Muscle of leg (tissue), 16 donors: ENCODE results near the gene PCNX4. TPM values are rescaled to one million over a fixed set of nuclear protein-coding genes. Genes with fewer than 3 reads are reported as not detected.
"Not testable (repeated sequence)": the region's sequence is repeated elsewhere in the genome, so short reads cannot be mapped to it uniquely, and the experiment has no call there.

ENCODE experiments used
- DNase-seq: peaks from one replicate; pipeline ENCODE4 v3.0.0; 2013
- H3K27ac ChIP-seq: one replicate; pipeline ENCODE4 v1.5.1; 2013; ENCODE audit warnings: mild to moderate bottlenecking, low read length, control low read depth
- H3K27me3 ChIP-seq: one replicate; pipeline ENCODE4 v1.6.1; 2013; ENCODE audit warnings: low read length; ENCODE audit not compliant: control insufficient read depth, insufficient read depth
- H3K36me3 ChIP-seq: one replicate; pipeline ENCODE4 v1.6.1; 2013; ENCODE audit warnings: low read length; ENCODE audit not compliant: control insufficient read depth, insufficient read depth
- H3K4me1 ChIP-seq: one replicate; pipeline ENCODE4 v1.6.1; 2013; ENCODE audit warnings: low read length; ENCODE audit not compliant: control insufficient read depth, insufficient read depth
- H3K4me3 ChIP-seq: one replicate; pipeline ENCODE4 v1.5.1; 2013; ENCODE audit warnings: low read length, control low read depth
- H3K9me3 ChIP-seq: replicated peaks from 2 replicates; pipeline ENCODE4 v1.6.1; 2013; ENCODE audit warnings: low read depth, low read length; ENCODE audit not compliant: control insufficient read depth
- WGBS: methylation state at CpG from one replicate; pipeline ENCODE4 v1.1.5; 2013; ENCODE audit warnings: missing lambda C conversion rate; ENCODE audit not compliant: insufficient coverage; 5-methylcytosine and 5-hydroxymethylcytosine counted together
- long read RNA-seq, 11 donors: transcript quantifications; one replicate each; lab custom pipeline, GENCODE V29; 2026
- polyA plus RNA-seq, 8 donors: library from polyadenylated mRNA; unstranded; fragments of 120-200 nt; gene quantifications; one replicate each; pipeline versions ENCODE4 v1.2.1 to v1.2.3, GENCODE V29; 2013; ENCODE audit warnings: inconsistent platforms in 1 of 8, low replicate concordance in 1 of 8; ENCODE audit not compliant: insufficient read length in 8 of 8, insufficient read depth in 1 of 8
- total RNA-seq: library from RNA; stranded (reverse); fragments of 120-200 nt; gene quantifications from one replicate; pipeline ENCODE4 v1.2.4, GENCODE V29; 2013

PCNX4 gene
- total RNA-seq (67.3 TPM), polyA plus RNA-seq (10 to 100 TPM; 44.5 to 64.4 (median 48.0) TPM)
- long read RNA-seq, donor 1, result 0 reads
- long read RNA-seq, donor 2, result 0 reads
- long read RNA-seq, donor 3, full-length matches to known transcripts, result 2 of 2 reads
- long read RNA-seq, donor 3, partial matches to known transcripts, result 0 of 2 reads
- long read RNA-seq, donor 3, other reads (novel, unspliced or antisense), result 0 of 2 reads
- long read RNA-seq, donor 4, full-length matches to known transcripts, result 2 of 2 reads
- long read RNA-seq, donor 4, partial matches to known transcripts, result 0 of 2 reads
- long read RNA-seq, donor 4, other reads (novel, unspliced or antisense), result 0 of 2 reads
- long read RNA-seq, donor 5, full-length matches to known transcripts, result 10 of 17 reads
- long read RNA-seq, donor 5, partial matches to known transcripts, result 7 of 17 reads
- long read RNA-seq, donor 5, other reads (novel, unspliced or antisense), result 0 of 17 reads
- long read RNA-seq, donor 6, full-length matches to known transcripts, result 5 of 10 reads
- long read RNA-seq, donor 6, partial matches to known transcripts, result 5 of 10 reads
- long read RNA-seq, donor 6, other reads (novel, unspliced or antisense), result 0 of 10 reads
- long read RNA-seq, donor 7, full-length matches to known transcripts, result 4 of 4 reads
- long read RNA-seq, donor 7, partial matches to known transcripts, result 0 of 4 reads
- long read RNA-seq, donor 7, other reads (novel, unspliced or antisense), result 0 of 4 reads
- long read RNA-seq, donor 8, partial matches to known transcripts, result 42 of 111 reads
- long read RNA-seq, donor 8, other reads (novel, unspliced or antisense), result 69 of 111 reads
- long read RNA-seq, donor 9, full-length matches to known transcripts, result 7 of 7 reads
- long read RNA-seq, donor 9, partial matches to known transcripts, result 0 of 7 reads
- long read RNA-seq, donor 9, other reads (novel, unspliced or antisense), result 0 of 7 reads
- long read RNA-seq, donor 10, full-length matches to known transcripts, result 6 of 15 reads
- long read RNA-seq, donor 10, partial matches to known transcripts, result 9 of 15 reads
- long read RNA-seq, donor 10, other reads (novel, unspliced or antisense), result 0 of 15 reads
- long read RNA-seq, donor 11, full-length matches to known transcripts, result 5 of 13 reads
- long read RNA-seq, donor 11, partial matches to known transcripts, result 8 of 13 reads
- long read RNA-seq, donor 11, other reads (novel, unspliced or antisense), result 0 of 13 reads

DNA sequence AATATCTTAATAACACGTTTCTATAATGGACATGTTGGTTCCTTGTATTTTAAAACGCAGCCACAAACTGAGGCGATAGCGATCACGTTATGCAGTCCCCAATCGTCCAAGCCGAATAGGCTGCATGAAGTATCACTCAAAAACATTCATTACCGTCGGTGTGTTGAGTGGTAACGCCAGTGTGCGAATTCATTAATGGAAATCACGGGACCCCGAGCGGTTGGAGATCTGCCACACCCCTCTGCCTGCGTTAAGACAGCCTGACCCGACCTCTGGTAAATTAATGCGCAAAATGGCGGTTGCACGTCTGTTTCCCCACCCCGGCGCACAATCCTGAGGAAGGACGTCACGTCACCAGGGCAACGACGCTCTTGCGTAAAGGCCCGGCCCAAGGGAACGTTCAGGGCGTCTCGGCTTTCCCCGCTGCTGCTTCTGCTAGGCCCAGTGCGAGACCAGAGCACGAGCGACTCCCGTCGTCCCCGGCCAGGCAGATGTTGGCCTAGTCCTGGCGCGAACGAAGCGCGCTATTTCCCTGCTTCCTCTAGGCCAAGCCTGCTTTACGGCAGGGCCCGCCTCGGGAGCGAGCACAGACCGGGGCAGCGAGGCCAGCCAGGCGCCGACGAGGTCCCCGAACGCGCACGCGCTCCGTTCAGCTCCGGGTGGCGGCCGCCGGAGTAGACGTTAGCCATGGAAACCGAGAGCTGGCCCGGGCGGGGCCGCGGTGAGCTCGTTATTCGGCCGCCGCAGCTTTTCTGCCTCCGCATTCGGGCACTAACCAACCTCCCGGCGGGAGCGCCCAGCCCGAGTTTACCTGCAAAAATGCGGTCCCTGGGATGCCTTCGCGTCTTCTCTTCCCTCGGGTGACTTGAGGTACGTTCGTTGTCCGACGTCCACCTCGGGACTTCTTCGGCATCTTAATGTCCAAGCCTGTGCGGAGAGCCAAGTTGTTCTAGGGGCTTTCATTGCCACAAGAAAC lies at the start of gene PCNX4:
Gene PCNX4, plus strand, starts transcription at position 374 of the 976 bp plus-strand sequence. CDS start 15,716 bp downstream, outside the sequence.
- Histone ChIP-seq H3K36me3 (no peaks in the 10 kb centered on the region), H3K27ac (peak within 1 kb of the TSS; percentile 99), H3K4me1 (peaks cover 12% of the 10 kb centered on the region), H3K27me3 (peaks cover 2% of the 10 kb centered on the region), H3K9me3 (no peaks in the 10 kb centered on the region), H3K4me3 (peak within 1 kb of the TSS; percentile 95)
- WGBS, result under 1% methylated on average over 80 of the region's 88 CpGs
- peak; percentile 100 for DNase-seq

DNA sequence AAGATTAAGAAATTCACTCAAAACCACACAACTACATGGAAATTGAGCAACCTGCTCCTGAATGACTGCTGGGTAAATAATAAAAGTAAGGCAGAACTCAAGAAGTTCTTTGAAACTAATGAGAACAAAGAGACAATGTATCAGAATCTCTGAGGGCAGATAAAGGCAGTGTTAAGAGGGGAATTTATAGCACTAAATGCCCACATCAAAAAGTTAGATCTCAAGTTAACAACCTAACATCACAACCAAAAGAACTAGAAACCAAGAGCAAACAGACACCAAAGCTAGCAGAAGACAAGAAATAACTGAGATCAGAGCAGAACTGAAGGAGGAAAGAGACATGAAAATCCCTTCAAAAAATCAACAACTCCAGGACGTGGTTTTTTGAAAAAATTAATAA lies 43.7 kb upstream of the PCNX4 start:
- H3K4me3 ChIP-seq, DNase-seq, H3K9me3 ChIP-seq, H3K4me1 ChIP-seq, H3K27ac ChIP-seq, H3K36me3 ChIP-seq, H3K27me3 ChIP-seq: not testable (repeated sequence)
- WGBS, result no CpG with 5 or more reads among the region's 1 CpG

DNA sequence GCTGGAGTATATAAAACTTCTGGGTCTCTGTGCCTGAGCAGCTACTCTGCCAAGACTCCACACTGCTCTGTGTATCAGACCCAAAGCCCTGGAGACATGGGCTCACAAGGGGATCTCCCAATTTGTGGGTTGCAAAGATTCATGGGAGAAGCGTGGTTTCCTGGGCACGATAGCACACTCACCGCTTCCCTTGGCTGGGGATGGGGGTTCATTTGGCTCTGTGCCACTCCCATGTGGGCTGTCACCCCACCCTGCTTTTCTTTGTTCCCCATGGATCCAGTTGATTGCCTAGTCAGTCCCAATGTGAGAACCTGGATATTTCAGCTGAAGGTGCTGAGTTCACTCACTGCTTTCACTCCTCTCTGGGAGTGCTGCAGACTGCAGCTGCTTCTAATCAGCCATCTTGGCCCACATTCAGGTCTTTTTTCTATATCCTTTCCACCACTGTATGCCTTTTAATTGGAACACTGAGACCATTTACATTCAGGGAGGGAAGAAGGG lies 40.0 kb upstream of the PCNX4 start:
- no peak overlapping the region for H3K4me3 ChIP-seq
- no peak overlapping the region for H3K27ac ChIP-seq
- H3K27me3 ChIP-seq, result no peaks in the 10 kb centered on the region
- H3K9me3 ChIP-seq, result peaks cover 2% of the 10 kb centered on the region
- no peaks in the 10 kb centered on the region for H3K36me3 ChIP-seq
- DNase-seq, result peak; percentile 92
- WGBS, result no CpG with 5 or more reads among the region's 3 CpGs
- H3K4me1 ChIP-seq, result peaks cover 7% of the 10 kb centered on the region

DNA sequence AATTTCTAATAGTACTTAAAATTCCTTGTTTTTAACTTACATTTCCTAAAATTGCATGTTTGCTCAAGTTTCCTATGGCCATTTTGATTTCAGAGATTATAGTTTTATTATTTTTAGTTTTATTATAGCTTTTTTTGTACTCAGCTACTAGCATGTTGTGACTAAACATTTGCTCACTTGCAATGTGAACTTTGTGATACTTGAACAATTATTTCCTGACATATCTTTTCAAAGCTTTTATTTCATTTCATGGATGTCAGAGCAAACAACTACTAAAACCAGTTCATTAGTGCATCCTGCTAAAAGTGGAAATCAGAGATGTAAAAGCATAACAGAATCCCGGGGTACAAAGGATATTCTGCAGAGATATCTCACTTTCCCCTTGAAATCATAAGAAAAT lies 33.6 kb upstream of the PCNX4 start:
- H3K27ac ChIP-seq, result no peak overlapping the region
- no peak for DNase-seq
- WGBS, result no CpG with 5 or more reads among the region's 1 CpG

DNA sequence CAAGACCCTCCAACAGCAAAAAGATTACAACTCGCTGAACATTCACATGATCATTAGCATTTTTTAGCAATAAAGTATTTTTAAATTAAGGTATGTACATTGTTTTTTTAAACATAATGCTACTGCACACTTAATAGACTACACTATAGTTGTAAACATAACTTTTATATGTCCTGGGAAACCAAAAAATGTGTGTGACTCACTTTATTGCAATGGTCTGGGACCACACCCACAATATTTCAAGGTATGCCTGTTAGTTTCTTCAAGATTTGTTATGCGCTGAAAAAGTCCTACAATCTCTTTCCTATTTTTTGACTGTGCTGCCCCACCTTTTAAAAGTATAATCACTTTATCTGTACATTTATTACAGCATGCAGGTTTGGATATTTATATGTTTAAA lies 30.4 kb upstream of the PCNX4 start:
- no peak overlapping the region for H3K27ac ChIP-seq
- H3K4me3 ChIP-seq, result no peak overlapping the region
- no peaks in the 10 kb centered on the region for H3K9me3 ChIP-seq
- no peaks in the 10 kb centered on the region for H3K36me3 ChIP-seq
- no peaks in the 10 kb centered on the region for H3K27me3 ChIP-seq
- no peak for DNase-seq
- no CpG with 5 or more reads among the region's 2 CpGs for WGBS
- H3K4me1 ChIP-seq, result no peaks in the 10 kb centered on the region

More for the DNA sequence above, 33.6 kb upstream of the PCNX4 start:
- H3K4me1 ChIP-seq, result no peaks in the 10 kb centered on the region
- no peaks in the 10 kb centered on the region for H3K36me3 ChIP-seq
- no peaks in the 10 kb centered on the region for H3K27me3 ChIP-seq
- H3K4me3 ChIP-seq, result no peak overlapping the region
- H3K9me3 ChIP-seq, result no peaks in the 10 kb centered on the region

DNA sequence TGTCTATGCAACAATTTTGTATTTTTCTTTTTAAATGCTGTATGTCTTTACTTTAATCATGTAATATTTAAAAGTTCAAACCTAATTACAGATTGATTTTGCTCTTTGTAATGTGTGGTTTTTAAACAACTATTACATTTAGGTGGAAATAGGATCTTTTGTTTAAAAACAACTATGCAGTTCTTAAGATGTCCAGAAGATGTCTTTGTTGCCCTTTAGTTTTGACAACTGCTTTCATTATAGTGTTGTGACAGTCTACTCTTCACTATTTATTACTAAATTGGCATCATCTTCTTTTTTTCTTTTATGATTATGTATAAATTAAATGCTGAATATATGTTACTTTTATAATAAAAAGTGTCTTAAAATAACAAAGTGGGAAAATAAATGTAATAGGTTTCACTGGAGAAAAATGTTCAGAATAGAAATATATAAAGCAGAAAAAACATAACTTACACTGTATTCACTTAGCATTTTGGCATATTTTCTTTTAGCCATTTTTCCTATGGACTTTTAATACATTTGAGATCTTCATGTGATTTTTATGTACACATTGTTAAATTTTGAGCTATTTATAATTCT lies 27.1 kb upstream of the PCNX4 start:
- Histone ChIP-seq H3K27me3 (no peaks in the 10 kb centered on the region), H3K4me3 (no peak overlapping the region), H3K27ac (no peak overlapping the region), H3K4me1 (no peaks in the 10 kb centered on the region), H3K36me3 (no peaks in the 10 kb centered on the region), H3K9me3 (no peaks in the 10 kb centered on the region)
- peak; percentile 57 for DNase-seq

DNA sequence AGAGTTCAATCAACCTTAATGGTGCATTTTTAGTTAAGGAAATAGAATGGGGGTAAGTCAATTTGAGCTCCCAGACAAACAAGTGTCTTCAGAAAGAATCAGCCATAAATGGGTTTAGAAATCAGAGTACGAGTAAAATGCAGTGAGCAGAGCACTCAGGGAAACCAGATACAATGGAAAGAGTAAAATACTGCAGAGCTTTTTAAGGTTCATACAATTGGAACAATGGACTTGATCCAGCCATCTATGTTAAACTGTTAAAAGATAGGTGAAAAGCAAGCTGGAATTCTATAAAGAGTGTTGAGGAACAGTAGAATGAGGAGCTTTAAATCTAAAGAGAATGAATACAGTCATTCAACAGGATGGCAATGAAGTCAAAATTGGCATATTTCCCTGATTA lies 23.8 kb upstream of the PCNX4 start:
- no peaks in the 10 kb centered on the region for H3K4me1 ChIP-seq

DNA sequence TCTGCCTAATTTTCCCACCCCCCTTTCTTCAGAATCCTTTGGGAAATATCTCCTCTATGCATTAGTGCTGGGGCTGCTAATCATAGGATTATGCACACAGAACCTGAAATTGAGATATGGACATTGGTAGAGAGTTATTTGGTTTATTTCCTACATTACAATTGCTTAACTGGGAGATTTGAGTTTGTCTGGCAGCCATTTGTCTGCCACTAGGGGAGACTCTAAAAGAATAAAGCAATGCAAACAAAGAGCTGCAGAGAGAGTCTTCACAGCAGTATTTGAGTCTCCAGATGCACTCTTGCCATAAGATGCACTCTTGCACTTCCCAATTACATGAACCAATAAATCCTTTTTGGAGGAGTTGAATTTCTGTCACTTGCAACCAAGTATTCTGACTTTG lies 12.0 kb upstream of the PCNX4 start:
- DNase-seq, result no peak
- no peaks in the 10 kb centered on the region for H3K4me1 ChIP-seq
- H3K4me3 ChIP-seq, result no peak overlapping the region
- no peaks in the 10 kb centered on the region for H3K36me3 ChIP-seq
- no peaks in the 10 kb centered on the region for H3K27me3 ChIP-seq
- no peak overlapping the region for H3K27ac ChIP-seq
- H3K9me3 ChIP-seq, result no peaks in the 10 kb centered on the region

More for the DNA sequence above, 23.8 kb upstream of the PCNX4 start:
- 83% methylated on average over 1 of the region's 1 CpG for WGBS
- Histone ChIP-seq H3K4me3 (no peak overlapping the region), H3K9me3 (no peaks in the 10 kb centered on the region), H3K36me3 (no peaks in the 10 kb centered on the region), H3K27me3 (no peaks in the 10 kb centered on the region), H3K27ac (no peak overlapping the region)
- DNase-seq, result no peak

DNA sequence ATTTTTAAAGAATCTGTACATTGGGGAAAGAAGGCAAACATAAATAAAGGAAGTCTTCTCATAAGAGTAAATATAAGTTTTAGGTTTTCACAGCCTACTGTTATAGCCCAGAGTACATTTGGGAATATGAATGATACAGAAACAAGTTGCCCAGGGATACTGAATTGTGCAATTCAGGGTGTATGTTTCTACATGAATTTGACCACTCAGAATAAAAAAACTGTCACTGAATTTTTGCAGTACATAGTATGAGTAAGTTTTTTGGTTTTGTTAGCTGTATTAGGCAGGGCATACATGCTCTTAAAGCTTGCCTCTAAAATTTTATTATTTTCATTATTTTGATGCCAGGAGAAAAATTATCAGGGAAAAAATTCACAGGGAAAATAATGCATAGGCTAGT lies 6.6 kb upstream of the PCNX4 start:
- no peaks in the 10 kb centered on the region for H3K9me3 ChIP-seq
- no peaks in the 10 kb centered on the region for H3K36me3 ChIP-seq
- H3K27me3 ChIP-seq, result peaks cover 2% of the 10 kb centered on the region
- H3K4me1 ChIP-seq, result no peaks in the 10 kb centered on the region
- H3K27ac ChIP-seq, result no peak overlapping the region
- H3K4me3 ChIP-seq, result no peak overlapping the region
- no peak for DNase-seq
